ENCODE results near the gene MAST3. TPM values are rescaled to one million over a fixed set of nuclear protein-coding genes. Genes with fewer than 3 reads are reported as not detected.
"Not testable (repeated sequence)": the region's sequence is repeated elsewhere in the genome, so short reads cannot be mapped to it uniquely, and the experiment has no call there.

The MAST3 gene
- total RNA-seq, 3 donors from 2014 or later, result 25.2 to 37.3 (median 34.7) TPM

DNA sequence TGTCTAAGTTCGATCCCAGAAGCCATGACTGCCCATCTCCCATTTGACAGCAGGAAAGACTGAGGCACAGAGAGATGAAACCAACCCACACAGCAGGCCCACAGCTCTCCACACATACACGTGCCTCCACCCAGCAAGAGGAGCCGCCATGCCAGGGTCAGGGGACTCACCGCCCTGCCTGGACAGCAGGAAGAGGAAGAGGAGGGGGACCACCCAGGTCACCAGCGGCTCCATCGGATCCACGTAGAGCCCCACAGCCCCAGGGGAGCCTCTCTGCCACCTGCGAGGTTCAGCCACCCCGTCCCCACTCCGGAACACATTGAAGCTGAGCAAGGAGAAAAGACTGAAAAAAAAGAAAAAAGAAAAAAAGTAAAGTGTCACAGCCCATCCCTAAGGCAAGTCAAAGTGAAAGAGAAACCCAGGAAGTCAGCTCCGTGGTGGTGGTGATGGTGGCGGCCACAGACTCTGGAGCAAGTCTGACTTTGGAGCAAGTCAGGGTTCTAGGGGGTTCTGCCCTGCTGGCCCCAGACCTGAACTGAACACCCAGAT, 10.9 kb upstream of the MAST3 start, which contains the start of gene IL12RB1:
TSS of gene IL12RB1 (minus strand) at position 345 of the 549 bp plus-strand sequence. CDS start at position 234, 111 bp downstream.
- Histone ChIP-seq H3K4me3 (no peak within 1 kb of the TSS), H3K4me1 (ENCODE audit: low read depth) (peaks cover 3% of the 10 kb centered on the region), H3K9me3 (no peaks in the 10 kb centered on the region), H3K36me3 (ENCODE audit: low read depth) (no peaks in the 10 kb centered on the region)
- ATAC-seq, result peak; percentile 62
- TF ChIP-seq CTCF (IDR thresholded peaks at IDR 0.05), result no peak
- DNase-seq, result peak in 2 of 3 donors; percentile 45 to 51
- intact Hi-C loops (cut with DNase I, micrococcal nuclease), result no loop called here

GRCh38 chr19:18089096-18089541, 8.5 kb upstream of the MAST3 start:
- H3K4me3 ChIP-seq; intact Hi-C loops (cut with DNase I, micrococcal nuclease); H3K4me1 ChIP-seq (ENCODE audit: low read depth); H3K36me3 ChIP-seq (ENCODE audit: low read depth); H3K9me3 ChIP-seq: not testable (repeated sequence)
- ATAC-seq (peak; percentile 69), DNase-seq (peak in 2 of 3 donors; percentile 51 to 66)

DNA sequence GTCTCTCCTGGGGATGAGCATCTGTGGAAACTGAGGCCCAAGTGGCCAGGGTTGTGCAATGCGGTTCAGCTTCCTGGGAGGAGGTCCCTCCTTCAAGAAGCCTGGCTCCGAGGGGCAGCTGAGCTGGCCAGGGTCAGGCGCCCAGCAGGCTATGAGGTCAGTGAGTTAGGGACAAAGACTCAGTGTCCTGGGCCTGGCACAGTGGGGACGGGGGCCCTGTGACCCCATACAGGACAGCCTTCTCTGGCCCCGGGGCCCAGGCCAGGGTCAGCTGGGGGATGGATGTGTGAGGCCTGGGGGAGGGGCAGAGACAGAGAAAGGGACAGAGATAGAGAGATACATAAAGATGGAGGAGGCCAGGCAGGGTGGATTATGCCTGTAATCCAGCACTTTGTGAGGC, 7.9 kb upstream of the MAST3 start:
- Histone ChIP-seq H3K4me1 (ENCODE audit: low read depth) (peaks cover 3% of the 10 kb centered on the region), H3K36me3 (ENCODE audit: low read depth) (no peaks in the 10 kb centered on the region), H3K4me3 (no peak overlapping the region), H3K9me3 (no peaks in the 10 kb centered on the region)
- TF ChIP-seq CTCF (IDR thresholded peaks at IDR 0.05), result no peak
- DNase-seq, result no peak
- ATAC-seq, result no peak
- intact Hi-C loops (cut with DNase I, micrococcal nuclease), result no loop called here

DNA sequence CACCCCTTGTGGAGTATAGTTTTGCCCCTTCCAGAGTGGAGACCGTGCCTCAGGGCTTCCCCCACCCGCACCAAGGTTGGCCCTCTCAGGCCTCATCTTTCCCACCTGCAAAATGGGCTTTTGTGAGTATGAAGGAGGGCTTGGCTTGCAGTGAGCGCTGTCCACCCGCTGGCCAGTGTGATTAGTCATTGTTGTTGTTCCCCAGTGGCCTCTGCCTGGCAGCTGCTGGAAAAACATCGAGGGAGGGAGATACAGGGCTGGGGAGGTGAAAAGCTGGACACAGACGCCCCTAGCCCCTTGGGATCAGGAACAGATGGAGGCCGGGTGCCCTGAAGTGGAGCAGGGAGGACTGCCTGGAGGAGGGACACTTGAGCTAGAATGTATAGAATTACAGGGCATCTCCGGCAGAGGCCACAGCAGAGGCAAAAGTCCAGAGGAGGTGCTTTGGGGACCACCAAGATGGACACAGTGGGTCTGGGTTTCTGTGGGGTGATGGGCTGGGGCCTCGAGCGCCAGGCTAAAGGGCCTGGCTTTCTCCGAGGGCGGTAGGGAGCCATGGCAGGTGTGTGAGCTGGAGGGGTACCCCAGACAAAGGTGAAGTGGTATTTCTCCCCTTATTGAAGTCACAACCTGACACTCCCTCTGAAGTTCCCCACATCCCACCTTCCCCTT, 6.9 kb upstream of the MAST3 start:
- TF ChIP-seq CTCF (IDR thresholded peaks at IDR 0.05), result no peak
- peaks cover 3% of the 10 kb centered on the region for H3K4me1 ChIP-seq (ENCODE audit: low read depth)
- ATAC-seq, result no peak
- no peaks in the 10 kb centered on the region for H3K36me3 ChIP-seq (ENCODE audit: low read depth)
- H3K9me3 ChIP-seq, result no peaks in the 10 kb centered on the region
- H3K4me3 ChIP-seq, result no peak overlapping the region
- no peak for DNase-seq
- intact Hi-C loops (cut with DNase I, micrococcal nuclease), result no loop called here

- peak; percentile 62 to 90 (median 65) for DNase-seq
- intact Hi-C loops (cut with DNase I, micrococcal nuclease), result no loop called here
- ATAC-seq, result peak; percentile 77
- Histone ChIP-seq H3K4me3 (no peak overlapping the region), H3K36me3 (ENCODE audit: low read depth) (no peaks in the 10 kb centered on the region), H3K9me3 (no peaks in the 10 kb centered on the region), H3K4me1 (ENCODE audit: low read depth) (peaks cover 3% of the 10 kb centered on the region)
- TF ChIP-seq CTCF (IDR thresholded peaks at IDR 0.05), result no peak
Observed at GRCh38 chr19:18091217-18091608, 6.4 kb upstream of the MAST3 start.

DNA sequence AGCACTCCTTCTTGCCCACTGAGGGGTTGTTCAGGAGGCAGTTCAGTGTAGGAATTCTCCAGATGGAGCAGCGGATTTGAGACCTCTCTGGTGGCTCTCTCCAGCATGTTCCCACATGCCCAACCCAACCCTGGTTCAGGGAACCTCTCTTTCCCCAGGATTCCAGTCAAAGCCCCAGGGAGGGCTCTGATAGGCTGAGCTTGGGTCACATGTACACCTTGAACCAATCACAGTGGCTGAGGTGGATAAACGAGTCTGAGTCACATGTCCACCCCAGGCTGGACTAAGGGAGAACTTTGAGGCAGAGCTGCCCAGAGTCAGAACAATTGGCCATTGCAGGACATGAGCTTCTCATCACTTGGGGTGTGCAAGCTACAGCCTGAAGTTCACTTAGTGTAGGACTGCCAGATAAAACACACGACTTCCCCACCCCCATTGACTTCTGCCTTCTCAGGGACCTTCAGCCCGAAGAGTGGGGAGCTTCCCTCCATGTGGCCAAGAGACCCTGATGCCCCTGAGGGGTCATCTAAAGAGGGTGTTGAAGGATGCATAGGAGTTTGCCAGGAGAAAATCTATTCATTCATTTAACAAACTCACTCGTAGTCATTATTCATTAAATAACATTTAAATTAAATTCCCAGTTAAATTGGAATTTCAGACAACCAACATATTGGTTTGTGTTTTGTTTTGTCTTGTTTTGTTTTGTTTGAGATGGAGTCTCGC, 4.0 kb upstream of the MAST3 start:
- no peaks in the 10 kb centered on the region for H3K36me3 ChIP-seq (ENCODE audit: low read depth)
- DNase-seq (peak in 1 of 3 donors; percentile 16), ATAC-seq (no peak)
- H3K4me1 ChIP-seq (ENCODE audit: low read depth), result peaks cover 11% of the 10 kb centered on the region
- H3K9me3 ChIP-seq, result no peaks in the 10 kb centered on the region
- no peak for TF ChIP-seq CTCF (IDR thresholded peaks at IDR 0.05)
- no peak overlapping the region for H3K4me3 ChIP-seq
- intact Hi-C loops (cut with DNase I, micrococcal nuclease), result no loop called here
